Measurements from ENCODE around the gene RTF1.

Gene RTF1

GRCh38 chr15:41506796-41507341 lies 90.0 kb downstream of the RTF1 start:
- Histone ChIP-seq H3K9me3 (ENCODE audit: low read length) (no peaks in the 10 kb centered on the region), H3K36me3 (ENCODE audit: insufficient read depth, low read length) (no peaks in the 10 kb centered on the region), H3K4me3 (ENCODE audit: low read length) (no peak overlapping the region), H2AFZ (ENCODE audit: low read depth, low read length) (no peak overlapping the region), H3K4me1 (ENCODE audit: insufficient read depth, low read length) (peaks cover 7% of the 10 kb centered on the region), H3K27me3 (ENCODE audit: insufficient read depth, low read length) (peaks cover 81% of the 10 kb centered on the region)

- Histone ChIP-seq H3K9me3 (ENCODE audit: low read length) (no peaks in the 10 kb centered on the region), H3K27me3 (ENCODE audit: insufficient read depth, low read length) (peaks cover 82% of the 10 kb centered on the region), H3K4me1 (ENCODE audit: insufficient read depth, low read length) (peaks cover 12% of the 10 kb centered on the region), H3K36me3 (ENCODE audit: insufficient read depth, low read length) (no peaks in the 10 kb centered on the region), H3K4me3 (ENCODE audit: low read length) (no peak overlapping the region), H2AFZ (ENCODE audit: low read depth, low read length) (no peak overlapping the region)
Observed at GRCh38 chr15:41507820-41508290, 91.0 kb downstream of the RTF1 start.

GRCh38 chr15:41510728-41511127 lies 93.8 kb downstream of the RTF1 start:
- peaks cover 68% of the 10 kb centered on the region for H3K27me3 ChIP-seq (ENCODE audit: insufficient read depth, low read length)
- no peaks in the 10 kb centered on the region for H3K36me3 ChIP-seq (ENCODE audit: insufficient read depth, low read length)
- H2AFZ ChIP-seq (ENCODE audit: low read depth, low read length), result no peak overlapping the region
- H3K4me3 ChIP-seq (ENCODE audit: low read length), result no peak overlapping the region
- peaks cover 3% of the 10 kb centered on the region for H3K9me3 ChIP-seq (ENCODE audit: low read length)
- H3K4me1 ChIP-seq (ENCODE audit: insufficient read depth, low read length), result peaks cover 12% of the 10 kb centered on the region

- Histone ChIP-seq H3K4me1 (ENCODE audit: insufficient read depth, low read length) (peaks cover 12% of the 10 kb centered on the region), H2AFZ (ENCODE audit: low read depth, low read length) (no peak overlapping the region), H3K27me3 (ENCODE audit: insufficient read depth, low read length) (peaks cover 64% of the 10 kb centered on the region), H3K9me3 (ENCODE audit: low read length) (peaks cover 3% of the 10 kb centered on the region), H3K4me3 (ENCODE audit: low read length) (no peak overlapping the region), H3K36me3 (ENCODE audit: insufficient read depth, low read length) (no peaks in the 10 kb centered on the region)
Observed at GRCh38 chr15:41511331-41511898, 94.5 kb downstream of the RTF1 start.

- Histone ChIP-seq H3K4me1 (ENCODE audit: insufficient read depth, low read length) (peaks cover 12% of the 10 kb centered on the region), H3K9me3 (ENCODE audit: low read length) (peaks cover 3% of the 10 kb centered on the region), H3K27me3 (ENCODE audit: insufficient read depth, low read length) (peaks cover 61% of the 10 kb centered on the region), H3K36me3 (ENCODE audit: insufficient read depth, low read length) (no peaks in the 10 kb centered on the region), H3K4me3 (ENCODE audit: low read length) (no peak overlapping the region), H2AFZ (ENCODE audit: low read depth, low read length) (no peak overlapping the region)
Observed at GRCh38 chr15:41511899-41512369, 95.0 kb downstream of the RTF1 start.

- Histone ChIP-seq H3K27me3 (ENCODE audit: insufficient read depth, low read length) (peaks cover 55% of the 10 kb centered on the region), H3K4me3 (ENCODE audit: low read length) (no peak overlapping the region), H3K4me1 (ENCODE audit: insufficient read depth, low read length) (peaks cover 12% of the 10 kb centered on the region), H3K9me3 (ENCODE audit: low read length) (peaks cover 3% of the 10 kb centered on the region), H3K36me3 (ENCODE audit: insufficient read depth, low read length) (peaks cover under 1% of the 10 kb centered on the region), H2AFZ (ENCODE audit: low read depth, low read length) (no peak overlapping the region)
Observed at GRCh38 chr15:41512512-41512939, 95.6 kb downstream of the RTF1 start.

- H3K36me3 ChIP-seq (ENCODE audit: insufficient read depth, low read length), result peaks cover 4% of the 10 kb centered on the region
- peaks cover 3% of the 10 kb centered on the region for H3K9me3 ChIP-seq (ENCODE audit: low read length)
- peaks cover 12% of the 10 kb centered on the region for H3K4me1 ChIP-seq (ENCODE audit: insufficient read depth, low read length)
- H3K4me3 ChIP-seq (ENCODE audit: low read length), result no peak overlapping the region
- H3K27me3 ChIP-seq (ENCODE audit: insufficient read depth, low read length), result peaks cover 51% of the 10 kb centered on the region
- H2AFZ ChIP-seq (ENCODE audit: low read depth, low read length), result no peak overlapping the region
Observed at GRCh38 chr15:41512940-41513505, 96.1 kb downstream of the RTF1 start.

- H3K4me3 ChIP-seq (ENCODE audit: low read length), result no peak within 1 kb of the TSS
- peaks cover 3% of the 10 kb centered on the region for H3K9me3 ChIP-seq (ENCODE audit: low read length)
- no peak within 1 kb of the TSS for H2AFZ ChIP-seq (ENCODE audit: low read depth, low read length)
- peaks cover 12% of the 10 kb centered on the region for H3K4me1 ChIP-seq (ENCODE audit: insufficient read depth, low read length)
- peaks cover 7% of the 10 kb centered on the region for H3K36me3 ChIP-seq (ENCODE audit: insufficient read depth, low read length)
- H3K27me3 ChIP-seq (ENCODE audit: insufficient read depth, low read length), result peaks cover 47% of the 10 kb centered on the region
Observed at GRCh38 chr15:41513506-41514227, 96.8 kb downstream of the RTF1 start, which contains the start of gene LTK. Gene LTK, minus strand, starts transcription at chr15:41513827. Its CDS starts 118 bp downstream, at chr15:41513709.

GRCh38 chr15:41517895-41518449 lies 101.1 kb downstream of the RTF1 start:
- peaks cover 12% of the 10 kb centered on the region for H3K27me3 ChIP-seq (ENCODE audit: insufficient read depth, low read length)
- H3K9me3 ChIP-seq (ENCODE audit: low read length), result peaks cover 3% of the 10 kb centered on the region
- no peak overlapping the region for H3K4me3 ChIP-seq (ENCODE audit: low read length)
- no peak overlapping the region for H2AFZ ChIP-seq (ENCODE audit: low read depth, low read length)
- no peaks in the 10 kb centered on the region for H3K4me1 ChIP-seq (ENCODE audit: insufficient read depth, low read length)
- peaks cover 25% of the 10 kb centered on the region for H3K36me3 ChIP-seq (ENCODE audit: insufficient read depth, low read length)

- Histone ChIP-seq H3K4me3 (ENCODE audit: low read length) (no peak overlapping the region), H2AFZ (ENCODE audit: low read depth, low read length) (no peak overlapping the region), H3K9me3 (ENCODE audit: low read length) (no peaks in the 10 kb centered on the region), H3K27me3 (ENCODE audit: insufficient read depth, low read length) (no peaks in the 10 kb centered on the region), H3K4me1 (ENCODE audit: insufficient read depth, low read length) (no peaks in the 10 kb centered on the region), H3K36me3 (ENCODE audit: insufficient read depth, low read length) (peaks cover 38% of the 10 kb centered on the region)
Observed at GRCh38 chr15:41520636-41521035, 103.7 kb downstream of the RTF1 start.

GRCh38 chr15:41521614-41522013 lies 104.7 kb downstream of the RTF1 start:
- H3K4me3 ChIP-seq (ENCODE audit: low read length), result no peak overlapping the region
- no peak overlapping the region for H2AFZ ChIP-seq (ENCODE audit: low read depth, low read length)
- H3K27me3 ChIP-seq (ENCODE audit: insufficient read depth, low read length), result no peaks in the 10 kb centered on the region
- no peaks in the 10 kb centered on the region for H3K4me1 ChIP-seq (ENCODE audit: insufficient read depth, low read length)
- no peaks in the 10 kb centered on the region for H3K9me3 ChIP-seq (ENCODE audit: low read length)
- H3K36me3 ChIP-seq (ENCODE audit: insufficient read depth, low read length), result peaks cover 44% of the 10 kb centered on the region

- Histone ChIP-seq H3K9me3 (ENCODE audit: low read length) (no peaks in the 10 kb centered on the region), H3K36me3 (ENCODE audit: insufficient read depth, low read length) (peaks cover 53% of the 10 kb centered on the region), H3K4me1 (ENCODE audit: insufficient read depth, low read length) (no peaks in the 10 kb centered on the region), H3K27me3 (ENCODE audit: insufficient read depth, low read length) (no peaks in the 10 kb centered on the region), H3K4me3 (ENCODE audit: low read length) (no peak overlapping the region), H2AFZ (ENCODE audit: low read depth, low read length) (no peak overlapping the region)
Observed at GRCh38 chr15:41523097-41523496, 106.2 kb downstream of the RTF1 start.
